Right lobe of liver (tissue), 6 donors: ENCODE data around the gene DTX1. TPM values are rescaled to one million over a fixed set of nuclear protein-coding genes. Genes with fewer than 3 reads are reported as not detected.

Source experiments
- ATAC-seq, 4 donors: fragments of 200-7000 bp; cut with Tn5 transposase; one replicate each; pipeline ENCODE4 v1.9.1; 2020; ENCODE audit warnings: mild to moderate bottlenecking in 4 of 4, moderate library complexity in 4 of 4
- DNase-seq, 3 donors: peaks; one replicate each; pipeline ENCODE4 v3.0.0-alpha.2; 2020
- H3K27ac ChIP-seq, 3 donors: fragments of 200-600 bp; one replicate each; pipeline ENCODE4 v1.8.0; 2022
- H3K27me3 ChIP-seq, 2 donors: fragments of 200-600 bp; one replicate each; pipeline ENCODE4 v1.8.0; 2022
- H3K36me3 ChIP-seq, 4 donors: fragments of 200-600 bp; sonication (generic) in 1 of 4; one replicate each; pipeline versions ENCODE4 v1.5.1 to v1.8.0; 2017 to 2022; ENCODE audit warnings: control low read depth in 1 of 4
- H3K4me1 ChIP-seq, 4 donors: fragments of 200-600 bp; sonication (generic) in 1 of 4; one replicate each; pipeline versions ENCODE4 v1.5.1 to v1.8.0; 2017 to 2022; ENCODE audit warnings: control low read depth in 1 of 4
- H3K4me3 ChIP-seq, 3 donors: fragments of 200-600 bp; one replicate each; pipeline ENCODE4 v1.8.0; 2022
- H3K9me3 ChIP-seq, 4 donors: fragments of 200-600 bp; sonication (generic) in 1 of 4; one replicate each; pipeline versions ENCODE4 v1.5.1 to v1.8.0; 2017 to 2022; ENCODE audit warnings: control low read depth in 1 of 4
- POLR2A ChIP-seq: fragments of 450-650 bp; IDR thresholded peaks from one replicate; pipeline ENCODE4 v1.6.1; 2017; ENCODE audit warnings: antibody characterized with exemption, mild to moderate bottlenecking
- WGBS: methylation state at CpG from one replicate; pipeline ENCODE4 v1.1.6; 2018; ENCODE audit warnings: low coverage, low lambda C conversion rate; ENCODE audit not compliant: insufficient coverage; ENCODE audit errors: missing lambda C conversion rate; 5-methylcytosine and 5-hydroxymethylcytosine counted together
- intact Hi-C, 2 donors: fragments of 100-400 bp; cut with DNase I; formaldehyde crosslinking; loops; one replicate each; pipeline versions ENCODE4 v1.11.2 to v1.14.1; 2022
- long read RNA-seq: library from polyadenylated mRNA; unstranded; transcript quantifications from one replicate; pipeline ENCODE4 v2.0.0, GENCODE V29; 2019
- total RNA-seq, 6 experiments: library from RNA; depleted of rRNA in 2 of 6; stranded (reverse); fragments of >200 nt in 2 of 6; fragmentation: NEBNext Ultra II Directional in 3 of 6; extraction: Animal tissue kit (Norgen Biotek cat#: 25700) in 3 of 6; gene quantifications; one replicate each; pipeline versions ENCODE4 v1.1.0 to v1.2.4, GENCODE V29; 2016 to 2023
- TF ChIP-seq, protein P1 (sequence below), 4 donors: fragments of 200-600 bp in 3 of 4; fragments of 450-650 bp in 1 of 4; IDR thresholded peaks; one replicate each; pipeline versions ENCODE4 v1.5.1 to v1.8.0; 2016 to 2022; ENCODE audit warnings: antibody characterized with exemption in 4 of 4, mild to moderate bottlenecking in 2 of 4
- donor health status: DM: no; HTN: yes; CAD: no.
- donor health status: DM: no; HTN: no; CAD: no.
- donor health status: DM: no; HTN: no; CAD: no.
- donor health status: DM: no; HTN: yes; CAD: no.
- donor health status: DM: no; HTN: yes; CAD: no.

The DTX1 gene
- 10 to 100 TPM in 5 of 6 experiments, 1 to 10 TPM in 1; 1.4 to 51.2 (median 20.0) TPM for total RNA-seq
- long read RNA-seq, result 0 reads

DNA sequence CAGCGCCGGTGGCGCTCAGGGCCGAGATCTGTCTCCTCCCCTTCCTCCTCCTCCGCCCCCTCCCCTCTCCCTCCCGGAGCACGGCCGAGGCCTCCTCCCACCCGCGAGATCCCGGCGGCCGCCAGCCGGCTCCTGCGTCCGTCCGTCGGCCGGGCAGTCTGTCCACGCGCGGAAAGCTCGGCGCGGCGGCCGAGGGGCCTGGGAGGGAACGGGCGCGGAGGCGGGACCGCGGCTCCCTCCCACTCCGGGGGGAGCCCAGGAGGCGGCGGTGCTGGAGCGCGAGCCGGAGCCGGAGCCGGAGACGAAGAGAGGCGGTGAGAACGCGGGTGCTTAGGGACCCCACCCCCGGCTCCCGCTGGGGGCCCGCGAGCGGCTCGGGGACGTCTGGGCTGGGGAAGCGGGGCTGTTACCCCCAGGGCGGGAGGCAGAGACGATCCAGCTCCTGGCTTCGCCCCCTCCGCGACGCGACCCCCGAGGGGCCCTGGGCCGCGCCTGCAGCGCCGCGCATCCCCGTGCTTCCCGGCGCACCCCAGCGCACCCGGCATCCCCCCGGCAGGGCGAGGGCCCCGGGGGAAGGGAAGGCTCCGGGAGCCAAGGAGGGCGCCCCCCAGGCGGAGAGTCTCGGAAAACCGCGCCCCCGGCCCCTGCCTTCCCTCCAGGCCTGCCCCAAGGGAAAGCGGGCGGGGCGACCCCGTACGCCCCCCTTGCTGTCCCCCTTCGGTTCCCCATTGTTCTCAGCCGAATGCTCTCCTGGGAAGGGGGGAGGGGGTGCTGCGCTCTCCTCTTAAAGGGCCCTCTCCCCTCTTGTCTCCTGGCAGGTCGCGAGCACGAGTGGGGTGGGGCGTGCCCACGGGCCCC is at the start of gene DTX1:
TSS of gene DTX1 (plus strand) at position 100 of the 858 bp plus-strand sequence. CDS start 1,463 bp downstream, outside the sequence.
- ATAC-seq (peak; percentile 63 to 70 (median 66)), DNase-seq (peak in 1 of 3 donors; percentile 69)
- Histone ChIP-seq H3K27ac (no peak within 1 kb of the TSS), H3K36me3 (no peaks in the 10 kb centered on the region), H3K4me1 (peaks cover 0 to 8% (median 0%) of the 10 kb centered on the region in 4 donors), H3K4me3 (peak within 1 kb of the TSS; percentile 56 to 80 (median 61)), H3K9me3 (no peaks in the 10 kb centered on the region), H3K27me3 (no peaks in the 10 kb centered on the region)
- TF ChIP-seq, protein P1, sequence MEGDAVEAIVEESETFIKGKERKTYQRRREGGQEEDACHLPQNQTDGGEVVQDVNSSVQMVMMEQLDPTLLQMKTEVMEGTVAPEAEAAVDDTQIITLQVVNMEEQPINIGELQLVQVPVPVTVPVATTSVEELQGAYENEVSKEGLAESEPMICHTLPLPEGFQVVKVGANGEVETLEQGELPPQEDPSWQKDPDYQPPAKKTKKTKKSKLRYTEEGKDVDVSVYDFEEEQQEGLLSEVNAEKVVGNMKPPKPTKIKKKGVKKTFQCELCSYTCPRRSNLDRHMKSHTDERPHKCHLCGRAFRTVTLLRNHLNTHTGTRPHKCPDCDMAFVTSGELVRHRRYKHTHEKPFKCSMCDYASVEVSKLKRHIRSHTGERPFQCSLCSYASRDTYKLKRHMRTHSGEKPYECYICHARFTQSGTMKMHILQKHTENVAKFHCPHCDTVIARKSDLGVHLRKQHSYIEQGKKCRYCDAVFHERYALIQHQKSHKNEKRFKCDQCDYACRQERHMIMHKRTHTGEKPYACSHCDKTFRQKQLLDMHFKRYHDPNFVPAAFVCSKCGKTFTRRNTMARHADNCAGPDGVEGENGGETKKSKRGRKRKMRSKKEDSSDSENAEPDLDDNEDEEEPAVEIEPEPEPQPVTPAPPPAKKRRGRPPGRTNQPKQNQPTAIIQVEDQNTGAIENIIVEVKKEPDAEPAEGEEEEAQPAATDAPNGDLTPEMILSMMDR (IDR thresholded peaks at IDR 0.05), result no peak
- TF ChIP-seq POLR2A, result peak; percentile 15
- intact Hi-C loops, result no loop called here
- 0% methylated on average over 20 of the region's 94 CpGs for WGBS

DNA sequence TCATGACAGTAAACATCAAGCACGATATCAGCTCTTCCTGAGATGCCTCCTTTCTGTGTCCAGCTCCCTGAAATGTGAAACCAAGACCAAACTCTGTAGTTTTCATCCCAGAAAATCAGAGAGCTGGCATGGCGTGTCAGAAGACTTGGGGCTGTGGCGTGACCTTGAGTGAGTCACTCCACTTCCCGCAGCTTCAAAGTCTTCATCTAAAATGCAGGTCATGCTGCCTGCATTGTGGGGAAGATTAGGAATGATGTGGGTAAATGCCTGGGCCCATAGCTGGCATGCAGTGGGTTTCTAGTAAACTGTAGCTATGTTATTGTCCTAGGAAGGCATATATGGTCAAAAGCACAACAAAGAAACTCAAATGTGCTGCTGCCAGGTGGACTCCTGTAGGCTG is 49.4 kb upstream of the DTX1 start:
- no peaks in the 10 kb centered on the region for H3K9me3 ChIP-seq
- no peak for ATAC-seq
- intact Hi-C loops, result no loop called here
- no peak overlapping the region for H3K27ac ChIP-seq
- 86% methylated on average over 1 of the region's 4 CpGs for WGBS
- H3K36me3 ChIP-seq, result peaks cover 0 to 7% (median under 1%) of the 10 kb centered on the region in 4 donors
- DNase-seq, result no peak
- H3K4me3 ChIP-seq, result no peak overlapping the region
- H3K4me1 ChIP-seq, result no peaks in the 10 kb centered on the region
- TF ChIP-seq POLR2A, result no peak
- TF ChIP-seq, protein P1 (IDR thresholded peaks at IDR 0.05), result no peak
- H3K27me3 ChIP-seq, result no peaks in the 10 kb centered on the region

DNA sequence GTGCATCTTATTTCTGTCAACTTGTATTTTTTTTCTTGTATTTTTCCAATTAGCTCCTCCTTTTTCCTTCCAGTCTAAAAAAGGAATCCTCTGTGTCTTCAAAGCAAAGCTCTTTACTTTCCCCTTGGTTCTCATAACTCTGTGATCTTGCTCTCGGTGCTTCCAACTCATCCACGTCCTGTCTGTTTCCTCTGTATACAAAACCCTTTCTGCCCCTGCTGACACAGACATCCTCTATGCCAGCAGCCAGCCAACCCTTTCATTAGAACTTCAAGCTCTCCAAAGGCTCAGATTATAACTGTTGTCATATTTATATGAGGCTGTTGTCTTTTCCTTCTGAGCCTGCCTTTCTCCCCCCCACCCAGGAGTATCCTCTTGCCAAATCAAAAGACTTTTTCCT is 45.8 kb upstream of the DTX1 start:
- 54% methylated on average over 2 of the region's 2 CpGs for WGBS
- Histone ChIP-seq H3K9me3 (no peaks in the 10 kb centered on the region), H3K27ac (no peak overlapping the region), H3K36me3 (peaks cover 0 to 2% (median 0%) of the 10 kb centered on the region in 4 donors), H3K27me3 (no peaks in the 10 kb centered on the region), H3K4me1 (no peaks in the 10 kb centered on the region), H3K4me3 (no peak overlapping the region)
- intact Hi-C loops, result no loop called here
- DNase-seq (no peak), ATAC-seq (peak in 3 of 4 donors; percentile 39 to 60 (median 40))
- TF ChIP-seq POLR2A, result no peak
- TF ChIP-seq, protein P1 (IDR thresholded peaks at IDR 0.05), result no peak

DNA sequence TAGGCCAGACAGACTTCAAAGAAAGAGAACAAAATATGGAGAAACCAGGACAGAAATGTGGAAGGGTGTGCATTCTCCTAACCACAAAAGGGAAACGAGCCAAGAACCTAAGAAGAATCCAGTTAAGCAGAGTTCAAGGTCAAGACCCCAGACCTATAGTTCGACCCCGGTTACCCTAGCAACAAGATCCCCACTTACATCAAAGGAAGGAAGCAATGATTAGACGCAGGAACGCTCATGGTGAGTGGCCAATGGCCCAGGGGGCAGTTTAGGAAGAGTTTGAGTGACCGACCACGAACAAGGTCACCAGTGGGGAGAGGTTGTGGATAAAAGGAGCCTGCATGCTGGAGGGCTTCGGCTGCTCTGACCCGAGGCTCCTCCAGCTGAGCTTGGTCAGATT is 42.0 kb upstream of the DTX1 start:
- Histone ChIP-seq H3K27ac (no peak overlapping the region), H3K4me3 (no peak overlapping the region), H3K36me3 (no peaks in the 10 kb centered on the region), H3K9me3 (no peaks in the 10 kb centered on the region), H3K4me1 (no peaks in the 10 kb centered on the region), H3K27me3 (no peaks in the 10 kb centered on the region)
- intact Hi-C loops, result no loop called here
- ATAC-seq (peak in 1 of 4 donors; percentile 23), DNase-seq (no peak)
- 40% methylated on average over 9 of the region's 9 CpGs for WGBS
- TF ChIP-seq, protein P1 (IDR thresholded peaks at IDR 0.05), result no peak
- TF ChIP-seq POLR2A, result no peak
